OCI-LY3 (cell line): Measurements from ENCODE around the gene GALK2.

Experiments used
- CTCF ChIP-seq: fragments of 200-600, 300-600 bp; sonication (generic); IDR thresholded peaks from 2 replicates; pipeline ENCODE4 v1.5.1; 2014; ENCODE audit warnings: antibody characterized with exemption, low read length, low read depth
- EZH2phosphoT487 ChIP-seq: fragments of 200-600 bp; shearing (Covaris generic); IDR thresholded peaks from 2 replicates; pipeline ENCODE4 v1.6.1; 2018; ENCODE audit warnings: antibody characterized with exemption, mixed run types, low read depth

- TF ChIP-seq CTCF: no peak
- no peak for TF ChIP-seq EZH2phosphoT487
Observed at GRCh38 chr15:49248291-49248690, 78.2 kb downstream of the GALK2 start.
